GM18507 (cell line): ENCODE results near the gene P2RX2.

Experiments
- DNase-seq: peaks from one replicate; pipeline ENCODE4 v3.0.0; 2011; ENCODE audit warnings: low read depth; ENCODE audit not compliant: insufficient read length; ENCODE audit errors: extremely low spot score
- FAIRE-seq: peaks from 2 replicates; lab custom pipeline; 2011; peaks lifted over from hg19 to GRCh38; lab: Jason Lieb, UNC

Gene P2RX2

GRCh38 chr12:132600048-132601032 is 18.2 kb upstream of the P2RX2 start:
- DNase-seq (peak; percentile 25), FAIRE-seq (no peak)

GRCh38 chr12:132601171-132601883 is 17.2 kb upstream of the P2RX2 start:
- DNase-seq (no peak), FAIRE-seq (no peak)

GRCh38 chr12:132602572-132603239 is 15.9 kb upstream of the P2RX2 start:
- FAIRE-seq (no peak), DNase-seq (no peak)

- no peak for DNase-seq
- FAIRE-seq, result no peak
These were observed 15.1 kb upstream of the P2RX2 start for GRCh38 chr12:132603240-132604150.

GRCh38 chr12:132604151-132604618 is 14.4 kb upstream of the P2RX2 start:
- DNase-seq (no peak), FAIRE-seq (no peak)

- DNase-seq, result no peak
- FAIRE-seq, result no peak
These were observed 13.7 kb upstream of the P2RX2 start for GRCh38 chr12:132604668-132605441.

GRCh38 chr12:132605892-132606291 is 12.7 kb upstream of the P2RX2 start:
- FAIRE-seq (no peak), DNase-seq (no peak)

GRCh38 chr12:132606466-132606865 is 12.1 kb upstream of the P2RX2 start:
- FAIRE-seq (no peak), DNase-seq (no peak)

- no peak for DNase-seq
- no peak for FAIRE-seq
These were observed 11.6 kb upstream of the P2RX2 start for GRCh38 chr12:132606927-132607326.

GRCh38 chr12:132608231-132609171 is 10.1 kb upstream of the P2RX2 start:
- no peak for DNase-seq
- no peak for FAIRE-seq

- FAIRE-seq (no peak), DNase-seq (no peak)
These were observed 8.4 kb upstream of the P2RX2 start, which contains the start of gene LRCOL1 for GRCh38 chr12:132610051-132610759. TSS of gene LRCOL1 (minus strand) at chr12:132610582. CDS start at chr12:132606251, 4,331 bp downstream.

GRCh38 chr12:132610866-132611602 is 7.5 kb upstream of the P2RX2 start:
- DNase-seq (no peak), FAIRE-seq (no peak)

GRCh38 chr12:132611620-132612019 is 7.0 kb upstream of the P2RX2 start:
- FAIRE-seq, result no peak
- no peak for DNase-seq

- FAIRE-seq, result no peak
- DNase-seq, result no peak
These were observed 4.5 kb upstream of the P2RX2 start for GRCh38 chr12:132614029-132614428.

- DNase-seq, result peak; percentile 62
- peak; percentile 94 for FAIRE-seq
These were observed 3.6 kb upstream of the P2RX2 start for GRCh38 chr12:132614861-132615578.
